GM23338 (cell line): ENCODE measurements around the gene HELZ.

ENCODE experiments used
- CREB1 ChIP-seq: fragments of 250-450 bp; sonication (Bioruptor Pico); IDR thresholded peaks from 2 replicates; pipeline ENCODE4 v1.5.0; 2020; ENCODE audit warnings: low read depth, mild to moderate bottlenecking, moderate library complexity
- EZH2 ChIP-seq: fragments of 200-600 bp; sonication (generic); IDR thresholded peaks from one replicate; pipeline ENCODE4 v1.8.0; 2017; ENCODE audit warnings: antibody characterized with exemption, mild to moderate bottlenecking, low read depth; ENCODE audit not compliant: unreplicated experiment
- EZH2phosphoT487 ChIP-seq: fragments of 200-600 bp; sonication (generic); IDR thresholded peaks from one replicate; pipeline ENCODE4 v1.8.1; 2018; ENCODE audit warnings: antibody characterized with exemption; ENCODE audit not compliant: unreplicated experiment
- JUNB ChIP-seq: IDR thresholded peaks from one replicate; pipeline ENCODE4 v1.6.1; 2016; ENCODE audit warnings: antibody characterized with exemption; ENCODE audit not compliant: unreplicated experiment
- NANOG ChIP-seq: IDR thresholded peaks from 2 replicates; pipeline ENCODE4 v1.6.1; 2016; ENCODE audit warnings: antibody characterized with exemption, borderline replicate concordance
- POLR2AphosphoS5 ChIP-seq: IDR thresholded peaks from 2 replicates; pipeline ENCODE4 v1.6.1; 2016; ENCODE audit warnings: antibody characterized with exemption, low read depth
- STAT1 ChIP-seq: IDR thresholded peaks from one replicate; pipeline ENCODE4 v1.6.1; 2016; ENCODE audit warnings: antibody characterized with exemption; ENCODE audit not compliant: unreplicated experiment
- ZNF114 ChIP-seq: fragments of 250-450 bp; sonication (Bioruptor Pico); IDR thresholded peaks from 2 replicates; pipeline ENCODE4 v1.5.0; 2020; ENCODE audit warnings: mild to moderate bottlenecking, moderate library complexity
- TF ChIP-seq, protein P1 (sequence below), 2 experiments: fragments of 200-600 bp in 1 of 2; sonication (generic) in 1 of 2; conservative IDR thresholded peaks; 2 replicates each; pipeline versions ENCODE4 v1.5.1 to v1.6.1; 2016 to 2017; ENCODE audit warnings: antibody characterized with exemption in 2 of 2, low read depth in 2 of 2, mild to moderate bottlenecking in 2 of 2, moderate library complexity in 1 of 2
- TF ChIP-seq, protein P2 (sequence below): IDR thresholded peaks from one replicate; pipeline ENCODE4 v1.6.1; 2018; ENCODE audit warnings: antibody characterized with exemption; ENCODE audit not compliant: unreplicated experiment
- TF ChIP-seq, protein P3 (sequence below): IDR thresholded peaks from 2 replicates; pipeline ENCODE4 v1.6.1; 2016; ENCODE audit warnings: antibody characterized with exemption
- TF ChIP-seq, protein P4 (sequence below): fragments of 250-450 bp; sonication (Bioruptor Pico); IDR thresholded peaks from 2 replicates; pipeline ENCODE4 v1.5.0; 2020; ENCODE audit warnings: mild to moderate bottlenecking, moderate library complexity

DNA sequence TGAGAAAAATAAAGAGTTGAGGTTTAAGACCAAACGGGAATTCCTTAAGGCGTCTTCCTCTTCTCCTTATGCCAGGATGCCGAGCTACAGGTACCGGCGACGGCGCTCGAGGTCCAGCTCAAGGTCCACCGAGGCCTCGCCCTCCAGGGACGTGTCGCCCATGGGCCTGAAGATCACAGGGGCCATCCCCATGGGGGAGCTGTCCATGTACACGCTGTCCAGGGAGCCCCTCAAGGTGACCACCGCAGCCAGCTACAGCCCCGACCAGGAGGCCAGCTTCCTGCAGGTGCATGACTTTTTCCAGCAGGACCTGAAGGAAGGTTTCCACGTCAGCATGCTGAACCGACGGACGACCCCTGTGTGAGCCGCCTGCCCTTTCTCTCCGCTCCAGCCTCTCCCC lies 214.4 kb downstream of the HELZ start:
- TF ChIP-seq, protein P1, sequence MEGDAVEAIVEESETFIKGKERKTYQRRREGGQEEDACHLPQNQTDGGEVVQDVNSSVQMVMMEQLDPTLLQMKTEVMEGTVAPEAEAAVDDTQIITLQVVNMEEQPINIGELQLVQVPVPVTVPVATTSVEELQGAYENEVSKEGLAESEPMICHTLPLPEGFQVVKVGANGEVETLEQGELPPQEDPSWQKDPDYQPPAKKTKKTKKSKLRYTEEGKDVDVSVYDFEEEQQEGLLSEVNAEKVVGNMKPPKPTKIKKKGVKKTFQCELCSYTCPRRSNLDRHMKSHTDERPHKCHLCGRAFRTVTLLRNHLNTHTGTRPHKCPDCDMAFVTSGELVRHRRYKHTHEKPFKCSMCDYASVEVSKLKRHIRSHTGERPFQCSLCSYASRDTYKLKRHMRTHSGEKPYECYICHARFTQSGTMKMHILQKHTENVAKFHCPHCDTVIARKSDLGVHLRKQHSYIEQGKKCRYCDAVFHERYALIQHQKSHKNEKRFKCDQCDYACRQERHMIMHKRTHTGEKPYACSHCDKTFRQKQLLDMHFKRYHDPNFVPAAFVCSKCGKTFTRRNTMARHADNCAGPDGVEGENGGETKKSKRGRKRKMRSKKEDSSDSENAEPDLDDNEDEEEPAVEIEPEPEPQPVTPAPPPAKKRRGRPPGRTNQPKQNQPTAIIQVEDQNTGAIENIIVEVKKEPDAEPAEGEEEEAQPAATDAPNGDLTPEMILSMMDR (conservative IDR thresholded peaks at IDR 0.05; ENCODE audit: low read depth in 2 of 2): no peak
- TF ChIP-seq NANOG: no peak
- no peak for TF ChIP-seq EZH2phosphoT487
- TF ChIP-seq STAT1: no peak
- TF ChIP-seq POLR2AphosphoS5: no peak
- no peak for TF ChIP-seq EZH2
- TF ChIP-seq, protein P2, sequence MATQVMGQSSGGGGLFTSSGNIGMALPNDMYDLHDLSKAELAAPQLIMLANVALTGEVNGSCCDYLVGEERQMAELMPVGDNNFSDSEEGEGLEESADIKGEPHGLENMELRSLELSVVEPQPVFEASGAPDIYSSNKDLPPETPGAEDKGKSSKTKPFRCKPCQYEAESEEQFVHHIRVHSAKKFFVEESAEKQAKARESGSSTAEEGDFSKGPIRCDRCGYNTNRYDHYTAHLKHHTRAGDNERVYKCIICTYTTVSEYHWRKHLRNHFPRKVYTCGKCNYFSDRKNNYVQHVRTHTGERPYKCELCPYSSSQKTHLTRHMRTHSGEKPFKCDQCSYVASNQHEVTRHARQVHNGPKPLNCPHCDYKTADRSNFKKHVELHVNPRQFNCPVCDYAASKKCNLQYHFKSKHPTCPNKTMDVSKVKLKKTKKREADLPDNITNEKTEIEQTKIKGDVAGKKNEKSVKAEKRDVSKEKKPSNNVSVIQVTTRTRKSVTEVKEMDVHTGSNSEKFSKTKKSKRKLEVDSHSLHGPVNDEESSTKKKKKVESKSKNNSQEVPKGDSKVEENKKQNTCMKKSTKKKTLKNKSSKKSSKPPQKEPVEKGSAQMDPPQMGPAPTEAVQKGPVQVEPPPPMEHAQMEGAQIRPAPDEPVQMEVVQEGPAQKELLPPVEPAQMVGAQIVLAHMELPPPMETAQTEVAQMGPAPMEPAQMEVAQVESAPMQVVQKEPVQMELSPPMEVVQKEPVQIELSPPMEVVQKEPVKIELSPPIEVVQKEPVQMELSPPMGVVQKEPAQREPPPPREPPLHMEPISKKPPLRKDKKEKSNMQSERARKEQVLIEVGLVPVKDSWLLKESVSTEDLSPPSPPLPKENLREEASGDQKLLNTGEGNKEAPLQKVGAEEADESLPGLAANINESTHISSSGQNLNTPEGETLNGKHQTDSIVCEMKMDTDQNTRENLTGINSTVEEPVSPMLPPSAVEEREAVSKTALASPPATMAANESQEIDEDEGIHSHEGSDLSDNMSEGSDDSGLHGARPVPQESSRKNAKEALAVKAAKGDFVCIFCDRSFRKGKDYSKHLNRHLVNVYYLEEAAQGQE: no peak
- no peak for TF ChIP-seq JUNB
- no peak for TF ChIP-seq CREB1
- no peak for TF ChIP-seq ZNF114 (CRISPR knock-in tag)
- TF ChIP-seq, protein P3, sequence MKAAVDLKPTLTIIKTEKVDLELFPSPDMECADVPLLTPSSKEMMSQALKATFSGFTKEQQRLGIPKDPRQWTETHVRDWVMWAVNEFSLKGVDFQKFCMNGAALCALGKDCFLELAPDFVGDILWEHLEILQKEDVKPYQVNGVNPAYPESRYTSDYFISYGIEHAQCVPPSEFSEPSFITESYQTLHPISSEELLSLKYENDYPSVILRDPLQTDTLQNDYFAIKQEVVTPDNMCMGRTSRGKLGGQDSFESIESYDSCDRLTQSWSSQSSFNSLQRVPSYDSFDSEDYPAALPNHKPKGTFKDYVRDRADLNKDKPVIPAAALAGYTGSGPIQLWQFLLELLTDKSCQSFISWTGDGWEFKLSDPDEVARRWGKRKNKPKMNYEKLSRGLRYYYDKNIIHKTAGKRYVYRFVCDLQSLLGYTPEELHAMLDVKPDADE: no peak
- TF ChIP-seq, protein P4, sequence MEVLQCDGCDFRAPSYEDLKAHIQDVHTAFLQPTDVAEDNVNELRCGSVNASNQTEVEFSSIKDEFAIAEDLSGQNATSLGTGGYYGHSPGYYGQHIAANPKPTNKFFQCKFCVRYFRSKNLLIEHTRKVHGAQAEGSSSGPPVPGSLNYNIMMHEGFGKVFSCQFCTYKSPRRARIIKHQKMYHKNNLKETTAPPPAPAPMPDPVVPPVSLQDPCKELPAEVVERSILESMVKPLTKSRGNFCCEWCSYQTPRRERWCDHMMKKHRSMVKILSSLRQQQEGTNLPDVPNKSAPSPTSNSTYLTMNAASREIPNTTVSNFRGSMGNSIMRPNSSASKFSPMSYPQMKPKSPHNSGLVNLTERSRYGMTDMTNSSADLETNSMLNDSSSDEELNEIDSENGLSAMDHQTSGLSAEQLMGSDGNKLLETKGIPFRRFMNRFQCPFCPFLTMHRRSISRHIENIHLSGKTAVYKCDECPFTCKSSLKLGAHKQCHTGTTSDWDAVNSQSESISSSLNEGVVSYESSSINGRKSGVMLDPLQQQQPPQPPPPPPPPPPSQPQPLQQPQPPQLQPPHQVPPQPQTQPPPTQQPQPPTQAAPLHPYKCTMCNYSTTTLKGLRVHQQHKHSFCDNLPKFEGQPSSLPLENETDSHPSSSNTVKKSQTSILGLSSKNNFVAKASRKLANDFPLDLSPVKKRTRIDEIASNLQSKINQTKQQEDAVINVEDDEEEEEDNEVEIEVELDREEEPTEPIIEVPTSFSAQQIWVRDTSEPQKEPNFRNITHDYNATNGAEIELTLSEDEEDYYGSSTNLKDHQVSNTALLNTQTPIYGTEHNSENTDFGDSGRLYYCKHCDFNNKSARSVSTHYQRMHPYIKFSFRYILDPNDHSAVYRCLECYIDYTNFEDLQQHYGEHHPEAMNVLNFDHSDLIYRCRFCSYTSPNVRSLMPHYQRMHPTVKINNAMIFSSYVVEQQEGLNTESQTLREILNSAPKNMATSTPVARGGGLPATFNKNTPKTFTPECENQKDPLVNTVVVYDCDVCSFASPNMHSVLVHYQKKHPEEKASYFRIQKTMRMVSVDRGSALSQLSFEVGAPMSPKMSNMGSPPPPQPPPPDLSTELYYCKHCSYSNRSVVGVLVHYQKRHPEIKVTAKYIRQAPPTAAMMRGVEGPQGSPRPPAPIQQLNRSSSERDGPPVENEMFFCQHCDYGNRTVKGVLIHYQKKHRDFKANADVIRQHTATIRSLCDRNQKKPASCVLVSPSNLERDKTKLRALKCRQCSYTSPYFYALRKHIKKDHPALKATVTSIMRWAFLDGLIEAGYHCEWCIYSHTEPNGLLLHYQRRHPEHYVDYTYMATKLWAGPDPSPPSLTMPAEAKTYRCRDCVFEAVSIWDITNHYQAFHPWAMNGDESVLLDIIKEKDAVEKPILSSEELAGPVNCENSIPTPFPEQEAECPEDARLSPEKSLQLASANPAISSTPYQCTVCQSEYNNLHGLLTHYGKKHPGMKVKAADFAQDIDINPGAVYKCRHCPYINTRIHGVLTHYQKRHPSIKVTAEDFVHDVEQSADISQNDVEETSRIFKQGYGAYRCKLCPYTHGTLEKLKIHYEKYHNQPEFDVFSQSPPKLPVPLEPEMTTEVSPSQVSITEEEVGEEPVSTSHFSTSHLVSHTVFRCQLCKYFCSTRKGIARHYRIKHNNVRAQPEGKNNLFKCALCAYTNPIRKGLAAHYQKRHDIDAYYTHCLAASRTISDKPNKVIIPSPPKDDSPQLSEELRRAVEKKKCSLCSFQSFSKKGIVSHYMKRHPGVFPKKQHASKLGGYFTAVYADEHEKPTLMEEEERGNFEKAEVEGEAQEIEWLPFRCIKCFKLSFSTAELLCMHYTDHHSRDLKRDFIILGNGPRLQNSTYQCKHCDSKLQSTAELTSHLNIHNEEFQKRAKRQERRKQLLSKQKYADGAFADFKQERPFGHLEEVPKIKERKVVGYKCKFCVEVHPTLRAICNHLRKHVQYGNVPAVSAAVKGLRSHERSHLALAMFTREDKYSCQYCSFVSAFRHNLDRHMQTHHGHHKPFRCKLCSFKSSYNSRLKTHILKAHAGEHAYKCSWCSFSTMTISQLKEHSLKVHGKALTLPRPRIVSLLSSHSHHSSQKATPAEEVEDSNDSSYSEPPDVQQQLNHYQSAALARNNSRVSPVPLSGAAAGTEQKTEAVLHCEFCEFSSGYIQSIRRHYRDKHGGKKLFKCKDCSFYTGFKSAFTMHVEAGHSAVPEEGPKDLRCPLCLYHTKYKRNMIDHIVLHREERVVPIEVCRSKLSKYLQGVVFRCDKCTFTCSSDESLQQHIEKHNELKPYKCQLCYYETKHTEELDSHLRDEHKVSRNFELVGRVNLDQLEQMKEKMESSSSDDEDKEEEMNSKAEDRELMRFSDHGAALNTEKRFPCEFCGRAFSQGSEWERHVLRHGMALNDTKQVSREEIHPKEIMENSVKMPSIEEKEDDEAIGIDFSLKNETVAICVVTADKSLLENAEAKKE (CRISPR knock-in tag): no peak
